NCI-H510A (cell line): ENCODE data around the gene SHPK.

Source experiments
- DNase-seq: peaks from one replicate; lab custom pipeline; 2025; lab: John Stamatoyannopoulos, UW

Gene SHPK, protein sequence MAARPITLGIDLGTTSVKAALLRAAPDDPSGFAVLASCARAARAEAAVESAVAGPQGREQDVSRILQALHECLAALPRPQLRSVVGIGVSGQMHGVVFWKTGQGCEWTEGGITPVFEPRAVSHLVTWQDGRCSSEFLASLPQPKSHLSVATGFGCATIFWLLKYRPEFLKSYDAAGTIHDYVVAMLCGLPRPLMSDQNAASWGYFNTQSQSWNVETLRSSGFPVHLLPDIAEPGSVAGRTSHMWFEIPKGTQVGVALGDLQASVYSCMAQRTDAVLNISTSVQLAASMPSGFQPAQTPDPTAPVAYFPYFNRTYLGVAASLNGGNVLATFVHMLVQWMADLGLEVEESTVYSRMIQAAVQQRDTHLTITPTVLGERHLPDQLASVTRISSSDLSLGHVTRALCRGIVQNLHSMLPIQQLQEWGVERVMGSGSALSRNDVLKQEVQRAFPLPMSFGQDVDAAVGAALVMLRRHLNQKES

DNA sequence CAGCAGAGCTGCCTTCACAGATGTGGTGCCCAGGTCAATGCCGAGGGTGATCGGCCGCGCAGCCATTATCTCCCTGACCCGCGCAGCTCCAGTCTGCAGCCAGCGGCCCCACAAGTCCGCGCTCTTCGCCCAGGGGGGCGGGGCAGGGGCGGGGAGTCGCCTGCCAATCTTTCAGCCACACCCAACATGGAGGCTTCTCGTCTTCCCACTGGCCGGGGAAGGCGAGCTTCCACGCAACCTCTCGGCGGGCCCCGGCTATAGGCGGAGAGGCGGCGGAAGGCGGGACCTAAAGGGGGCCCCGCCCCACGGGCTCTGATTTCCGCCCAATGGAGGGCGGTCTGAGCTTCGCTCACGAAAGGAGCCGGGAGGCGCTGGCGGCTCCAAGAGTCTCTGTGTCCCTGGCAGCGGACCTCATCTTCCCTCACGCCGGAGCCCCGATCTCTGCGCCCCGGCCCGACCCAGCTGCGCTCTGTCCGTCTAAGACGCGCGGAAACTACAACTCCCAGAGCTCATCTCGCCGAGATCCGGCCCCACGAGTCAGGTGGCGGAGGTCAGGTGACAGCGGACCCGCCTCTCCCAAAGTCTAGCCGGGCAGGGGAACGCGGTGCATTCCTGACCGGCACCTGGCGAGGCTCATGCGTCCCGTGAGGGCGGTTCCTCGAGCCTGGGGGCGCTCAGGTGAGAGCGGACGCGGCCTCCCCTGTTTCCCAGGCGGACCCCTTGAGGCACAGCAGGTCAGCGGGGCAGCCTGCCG lies at the start of gene SHPK, which contains the start of gene CTNS:
Gene SHPK (minus strand): TSS at position 97 of the 754 bp plus-strand sequence. CDS start 31 bp downstream, at position 66.
Gene CTNS (plus strand): TSS at position 607 of the 754 bp plus-strand sequence. CDS start 3,447 bp downstream, outside the sequence.
- peak; percentile 75 for DNase-seq

DNA sequence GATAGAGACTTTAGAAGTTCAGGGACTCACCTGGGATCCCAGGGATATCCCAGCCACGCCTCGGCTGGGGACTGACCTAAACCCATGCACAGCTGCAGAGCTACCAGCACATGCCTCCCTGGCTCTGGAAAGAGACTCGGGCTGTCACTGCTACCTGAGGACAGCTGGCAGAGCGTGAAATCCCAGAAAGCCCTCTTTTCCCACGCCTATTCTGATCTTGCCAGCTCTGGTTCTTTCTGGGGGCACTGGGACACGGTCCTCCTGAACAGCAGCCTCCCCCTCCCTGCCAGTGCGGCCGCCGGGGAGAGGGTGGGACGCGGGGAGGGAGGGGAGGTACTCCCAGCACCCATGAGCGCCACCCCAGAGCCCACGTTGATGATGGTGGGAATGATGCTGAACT lies 49.1 kb upstream of the SHPK start:
- DNase-seq, result no peak

DNA sequence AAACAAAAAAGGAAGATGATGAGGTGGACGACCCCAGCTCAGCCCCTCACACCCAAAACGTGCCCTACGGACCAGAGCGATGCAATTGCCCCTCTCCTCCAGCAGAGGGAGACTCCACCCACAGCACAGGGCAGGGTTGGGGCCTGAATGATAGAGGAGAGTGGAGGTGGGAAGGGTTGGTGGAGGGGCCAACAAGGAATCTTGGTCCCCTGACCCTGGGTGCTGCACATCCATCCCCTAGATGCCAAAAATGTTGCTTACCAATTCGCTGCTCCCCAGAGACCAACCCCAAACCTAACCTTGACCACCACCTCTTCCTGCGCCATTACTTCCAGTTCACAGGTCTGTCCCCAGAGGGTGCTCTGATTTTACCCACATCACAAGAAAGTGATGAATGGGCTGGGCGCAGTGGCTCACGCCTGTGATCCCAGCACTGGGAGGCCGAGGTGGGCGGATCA lies 47.0 kb upstream of the SHPK start:
- DNase-seq, result no peak

DNA sequence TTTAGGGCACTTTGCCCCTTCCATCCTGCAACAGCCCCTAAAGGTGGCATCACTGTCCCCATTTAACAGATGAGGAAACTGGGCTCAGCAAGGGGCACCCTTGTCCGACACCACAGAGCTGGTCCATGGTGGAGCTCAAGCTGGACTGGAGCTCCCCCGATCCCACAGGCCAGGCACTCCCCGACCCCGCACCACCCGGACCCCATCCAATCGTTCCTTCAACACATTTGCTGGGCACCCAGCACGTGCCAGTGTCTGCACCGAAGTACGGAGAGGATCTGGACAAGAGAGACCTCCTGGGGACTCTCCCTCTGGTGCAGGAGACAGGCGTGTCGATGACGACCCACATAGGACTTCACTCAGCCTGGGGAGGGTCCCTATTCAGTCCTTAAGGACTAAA lies 46.0 kb upstream of the SHPK start:
- DNase-seq, result no peak

DNA sequence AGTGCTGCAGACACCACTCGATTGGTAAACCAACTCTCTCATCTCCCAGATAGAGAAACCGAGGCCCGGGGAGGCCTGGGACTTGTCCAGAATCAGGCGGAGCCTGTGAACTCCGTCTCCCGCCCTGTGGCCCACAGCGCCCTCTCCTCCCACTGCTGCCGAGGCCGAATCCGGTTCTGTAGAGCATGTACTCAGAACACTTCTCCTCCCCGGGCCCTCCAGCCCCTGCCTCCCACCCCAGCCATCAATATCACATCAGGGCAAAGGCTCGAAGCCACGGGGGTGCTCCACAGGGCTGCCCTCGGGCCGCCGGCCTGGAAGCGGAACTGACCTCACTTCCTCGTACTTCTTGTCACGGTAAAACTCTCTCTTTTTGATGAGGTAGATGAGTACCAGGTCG lies 45.5 kb upstream of the SHPK start:
- no peak for DNase-seq

DNA sequence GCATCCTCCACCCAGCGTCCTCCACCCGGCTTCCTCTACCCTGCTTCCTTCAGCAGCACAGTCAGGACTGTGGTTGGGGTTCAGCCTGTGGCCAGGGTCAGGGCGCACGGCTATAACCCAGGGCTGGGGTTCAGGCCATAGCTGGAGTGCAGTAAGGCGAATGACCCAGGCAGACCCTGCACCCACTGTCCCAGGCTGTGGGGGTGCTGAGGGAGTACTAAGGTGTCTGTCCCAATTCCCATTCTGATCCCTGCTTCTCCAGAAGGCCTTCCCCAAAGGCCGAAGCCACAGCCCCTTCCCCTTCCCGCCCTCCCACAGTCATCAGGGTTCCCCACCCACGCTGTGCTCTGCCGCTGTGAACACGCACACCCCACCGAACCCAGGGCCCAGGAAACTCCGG lies 45.0 kb upstream of the SHPK start:
- DNase-seq, result no peak

DNA sequence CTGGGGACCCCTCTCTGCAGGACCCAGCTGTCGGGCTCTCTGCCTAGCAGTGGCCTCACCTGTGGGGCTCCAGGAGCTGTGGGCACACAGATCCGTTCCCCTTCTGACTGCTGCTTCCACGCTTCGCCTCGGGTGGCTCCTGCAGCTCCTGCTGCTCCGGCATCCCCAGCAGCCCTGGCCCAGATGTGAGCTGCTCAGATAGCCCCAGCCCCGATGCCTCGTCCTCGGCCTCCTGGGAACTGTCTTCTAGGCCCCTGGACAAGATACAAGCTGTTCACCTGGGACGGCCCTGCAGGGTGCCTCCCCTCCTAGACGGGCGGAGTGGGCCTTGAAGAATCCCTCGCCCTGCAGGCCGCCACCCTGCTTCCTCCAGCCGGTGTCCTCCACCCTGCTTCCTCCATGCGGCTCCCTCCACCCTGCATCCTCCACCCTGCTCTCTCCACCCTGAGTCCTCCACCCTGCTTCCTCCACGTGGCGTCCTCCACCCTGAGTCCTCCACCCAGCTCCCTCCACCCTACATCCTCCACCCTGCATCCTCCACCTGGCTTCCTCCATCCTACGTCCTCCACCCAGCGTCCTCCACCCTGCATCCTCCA lies 43.6 kb upstream of the SHPK start:
- no peak for DNase-seq

DNA sequence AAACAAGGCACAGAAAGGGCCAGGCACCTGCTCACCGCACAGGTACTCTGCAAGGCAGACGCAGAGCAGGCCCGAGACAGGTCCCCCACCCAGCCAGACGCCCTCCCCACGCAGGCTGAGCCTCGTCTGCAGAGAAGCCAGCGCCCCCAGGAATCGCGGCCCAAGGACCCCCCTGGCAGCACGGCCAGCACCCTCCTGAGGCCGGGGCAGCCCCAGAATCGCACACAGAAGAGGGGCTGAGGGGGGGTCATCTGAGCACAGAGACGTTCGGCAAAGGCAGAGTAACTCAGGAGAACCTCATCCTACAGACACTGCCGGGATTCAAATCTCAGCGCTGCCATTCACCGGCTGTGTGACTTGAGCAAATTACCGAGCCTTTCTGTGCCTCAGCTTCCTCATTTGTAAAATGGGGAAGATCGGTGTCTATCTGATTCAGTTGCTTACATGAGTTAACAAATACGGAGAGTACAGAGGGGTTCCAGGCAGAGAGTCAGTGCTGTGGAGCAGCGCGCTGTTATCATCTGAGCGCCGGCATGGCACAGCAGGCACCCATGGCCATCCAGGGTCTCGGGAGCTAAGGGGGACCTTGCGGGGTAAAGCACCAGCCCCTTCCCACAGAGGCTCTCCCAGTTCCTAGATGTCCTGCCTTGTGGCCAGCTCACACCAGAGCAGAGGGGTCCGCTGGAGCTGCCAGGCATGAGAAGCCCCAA lies 42.9 kb upstream of the SHPK start:
- no peak for DNase-seq

DNA sequence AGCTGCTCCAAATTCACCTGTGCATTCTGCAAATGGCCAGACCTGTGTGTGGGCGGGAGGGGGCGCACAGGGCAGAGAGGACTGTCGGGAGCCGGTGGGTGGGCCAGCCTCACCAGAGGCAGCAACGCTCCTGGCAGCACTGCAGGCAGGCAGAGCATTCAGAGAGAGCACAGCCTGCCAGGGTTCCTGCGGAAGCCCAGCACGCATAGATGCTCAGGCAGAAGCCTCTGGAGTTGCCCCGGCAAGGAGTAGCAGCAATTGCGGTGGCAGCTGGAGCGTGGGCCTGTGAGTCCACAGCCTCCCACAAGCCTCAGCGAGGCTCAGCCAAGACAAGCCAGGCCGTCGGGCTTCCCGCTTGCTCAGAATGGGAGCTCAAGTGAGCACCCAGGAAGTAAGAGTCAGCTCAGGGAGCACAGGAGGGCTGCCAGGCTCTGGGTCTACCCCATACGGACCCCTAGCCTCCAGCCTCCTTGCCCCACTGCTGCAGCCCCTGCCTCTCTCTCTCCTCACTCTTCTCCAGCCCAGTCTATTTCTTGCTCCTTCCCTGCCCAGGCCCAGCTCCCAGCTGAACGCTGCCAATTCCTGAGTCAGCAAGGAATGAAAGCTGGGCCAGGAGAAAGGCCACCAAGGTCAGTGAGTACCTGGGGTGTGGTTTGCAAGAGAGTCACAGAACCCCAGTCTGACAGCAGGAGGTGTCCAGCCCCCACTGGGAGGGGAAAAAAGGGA lies 42.2 kb upstream of the SHPK start:
- DNase-seq, result no peak

DNA sequence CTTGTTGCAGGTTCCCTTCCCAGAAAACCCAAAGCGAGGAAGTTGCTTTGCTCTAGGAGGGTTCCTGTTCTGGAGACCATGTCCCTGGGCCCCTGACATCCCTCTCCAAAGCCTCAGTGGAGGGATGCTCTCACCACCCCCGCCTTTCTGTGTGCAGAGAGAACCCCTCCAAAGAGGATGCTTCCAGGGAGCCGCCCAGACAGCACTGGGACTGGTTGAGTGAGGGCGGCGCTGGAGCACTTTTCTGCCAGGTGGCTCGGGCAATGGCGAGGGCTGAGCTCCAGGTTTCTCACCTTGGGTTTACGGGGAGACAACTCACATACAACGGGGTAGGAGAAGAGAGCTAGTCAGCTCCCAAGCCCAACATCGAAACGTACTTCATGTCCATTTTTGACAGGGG lies 39.8 kb upstream of the SHPK start:
- no peak for DNase-seq

DNA sequence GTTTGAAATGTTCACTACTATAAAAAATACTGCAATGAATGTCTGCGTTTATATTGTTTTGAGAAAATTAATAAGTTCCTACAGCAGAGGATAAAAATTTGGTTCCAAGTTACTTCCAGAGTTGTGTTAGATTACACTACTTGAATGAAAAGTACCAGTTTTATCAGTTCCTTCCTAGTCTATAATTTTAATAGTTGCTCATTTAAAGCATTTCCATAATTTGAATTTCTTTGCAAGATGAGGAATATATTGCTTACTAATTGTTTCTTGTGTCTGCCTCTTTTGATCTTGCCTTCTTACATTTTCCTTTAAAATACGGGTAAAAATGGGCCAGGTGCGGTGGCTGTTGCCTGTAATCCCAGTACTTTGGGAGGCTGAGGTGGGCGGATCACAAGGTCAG lies 36.5 kb upstream of the SHPK start:
- no peak for DNase-seq

DNA sequence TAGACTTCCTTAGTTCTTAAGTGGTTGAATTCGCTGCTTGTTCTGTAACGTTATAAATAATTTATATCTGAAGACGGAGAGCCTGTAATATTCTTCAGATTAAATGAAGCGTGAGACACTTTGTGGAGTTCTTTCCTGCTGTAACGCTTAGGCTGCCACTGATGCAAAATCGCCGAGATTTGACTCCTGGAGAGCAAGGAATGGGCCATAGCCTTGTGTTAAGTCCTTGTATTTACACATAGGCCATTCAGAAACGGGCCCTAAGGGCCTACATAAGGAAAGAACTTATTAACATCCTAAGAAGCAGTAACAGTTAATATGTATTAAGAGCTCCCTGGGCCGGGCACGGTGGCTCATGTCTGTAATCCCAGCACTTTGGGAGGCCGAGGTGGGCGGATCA lies 33.5 kb upstream of the SHPK start:
- DNase-seq, result no peak

DNA sequence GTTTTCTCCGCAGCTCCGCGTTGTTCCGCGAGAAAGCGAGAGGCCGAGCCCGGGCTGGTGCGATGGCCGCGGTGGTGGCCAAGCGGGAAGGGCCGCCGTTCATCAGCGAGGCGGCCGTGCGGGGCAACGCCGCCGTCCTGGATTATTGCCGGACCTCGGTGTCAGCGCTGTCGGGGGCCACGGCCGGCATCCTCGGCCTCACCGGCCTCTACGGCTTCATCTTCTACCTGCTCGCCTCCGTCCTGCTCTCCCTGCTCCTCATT lies 33.0 kb upstream of the SHPK start:
- no peak for DNase-seq

DNA sequence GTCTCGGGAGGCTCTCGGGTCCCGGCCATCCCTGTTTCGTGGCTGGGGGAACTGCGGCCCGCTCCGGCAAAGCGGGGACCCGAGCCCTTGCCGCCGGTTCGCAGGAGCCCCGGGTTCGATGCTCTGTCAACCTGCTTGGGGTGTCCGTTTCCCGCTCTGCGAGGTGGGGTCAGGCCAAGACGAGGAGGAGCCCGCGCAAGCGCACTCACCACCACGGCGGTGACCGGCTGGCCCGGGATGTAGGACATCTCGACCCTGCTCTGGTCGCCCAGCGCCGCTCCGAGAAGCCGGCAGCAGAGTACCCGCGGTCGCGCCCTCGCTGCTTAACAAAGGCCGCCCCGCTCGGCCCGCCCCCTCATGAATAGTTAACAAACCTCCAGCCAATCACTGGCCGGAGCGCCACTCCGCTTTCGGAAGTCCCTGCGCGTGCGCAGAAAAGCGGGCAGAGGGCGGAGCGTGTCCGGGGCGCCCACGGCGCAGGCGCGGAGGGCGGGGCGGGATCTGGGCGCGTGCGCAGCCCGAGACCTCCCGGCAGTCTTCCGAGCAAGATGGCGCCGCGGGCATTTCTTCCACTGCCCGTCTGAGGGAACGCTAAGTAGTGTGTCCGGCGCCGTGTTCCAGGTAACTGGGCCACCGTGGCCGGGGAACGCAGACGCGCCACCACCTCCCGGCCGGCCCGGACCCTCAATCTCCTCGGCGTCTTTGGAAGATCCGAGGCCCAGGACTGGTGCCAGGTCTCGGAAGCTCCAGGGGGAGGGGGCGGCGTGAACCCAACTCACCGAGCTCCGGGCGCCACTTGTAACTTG lies 32.4 kb upstream of the SHPK start, which contains the start of the genes EMC6 and TAX1BP3:
Gene EMC6 (plus strand): TSS at position 534 of the 806 bp plus-strand sequence. CDS start 335 bp downstream, outside the sequence.
Gene TAX1BP3 (minus strand): TSS at position 300 of the 806 bp plus-strand sequence. CDS start 52 bp downstream, at position 248.
- DNase-seq, result peak; percentile 83

DNA sequence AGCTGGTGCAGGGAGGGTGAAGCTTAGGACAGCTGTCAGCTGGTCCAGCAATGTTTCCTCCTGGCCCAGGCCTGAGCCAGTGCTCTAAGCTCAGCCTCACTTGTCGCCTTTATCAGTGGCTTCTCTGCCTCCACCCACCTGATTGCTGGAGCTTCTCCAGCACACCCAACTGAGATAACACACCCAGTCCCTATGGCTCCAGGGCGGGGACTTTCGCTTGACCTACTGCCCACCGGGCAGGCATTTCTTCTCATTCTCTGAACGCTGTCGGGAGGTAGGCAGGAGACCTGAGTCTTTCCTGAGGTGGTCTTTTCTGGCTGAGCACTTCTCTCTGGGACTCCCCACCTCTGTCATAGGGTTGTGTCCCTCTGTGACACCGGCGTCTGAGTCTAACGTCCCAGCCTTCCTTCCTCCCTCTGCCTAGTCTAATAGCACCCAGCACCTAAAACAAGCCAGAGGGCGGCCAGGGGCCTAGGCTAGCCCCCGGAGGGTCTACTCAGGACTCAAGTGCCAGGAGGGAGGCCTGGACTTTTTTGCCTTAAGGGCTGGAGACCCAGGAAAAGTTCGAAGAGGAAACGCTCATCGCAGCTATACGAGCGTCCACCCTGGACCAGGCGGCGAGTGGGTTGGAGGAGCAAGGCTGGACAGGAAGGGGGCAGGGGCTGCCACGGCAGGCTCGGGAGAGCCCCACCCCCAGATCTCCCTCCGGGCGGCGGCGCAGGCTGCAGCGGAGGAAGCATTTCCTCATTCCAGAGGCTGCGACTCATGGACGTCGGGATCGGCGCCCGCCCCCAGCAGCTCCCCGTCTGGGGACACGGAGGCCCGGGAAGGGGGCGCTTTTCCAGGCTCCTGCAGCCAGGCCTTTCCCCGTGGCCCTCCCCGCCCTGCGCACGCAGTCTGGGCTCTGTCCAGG lies 31.6 kb upstream of the SHPK start:
- DNase-seq, result peak; percentile 26

DNA sequence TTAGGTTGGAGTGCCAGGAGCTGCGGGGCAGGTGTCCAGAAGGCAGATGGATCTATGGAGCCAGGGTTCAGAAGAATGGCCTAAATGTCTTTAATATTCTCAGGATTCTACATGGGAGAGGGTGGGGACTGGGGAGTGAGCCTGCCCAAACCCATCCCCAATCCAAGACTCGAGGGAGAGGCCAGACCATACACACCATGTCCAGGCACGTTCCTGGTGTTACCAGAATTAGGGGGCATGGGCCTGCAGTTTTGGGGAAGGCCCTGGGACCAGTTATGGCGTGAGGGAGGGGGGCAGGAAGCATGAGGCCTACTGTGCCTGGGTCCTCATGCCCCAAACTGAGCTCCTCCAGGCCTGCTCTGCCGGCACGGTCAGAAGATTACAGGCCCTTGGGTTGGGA lies 30.5 kb upstream of the SHPK start:
- DNase-seq, result no peak

DNA sequence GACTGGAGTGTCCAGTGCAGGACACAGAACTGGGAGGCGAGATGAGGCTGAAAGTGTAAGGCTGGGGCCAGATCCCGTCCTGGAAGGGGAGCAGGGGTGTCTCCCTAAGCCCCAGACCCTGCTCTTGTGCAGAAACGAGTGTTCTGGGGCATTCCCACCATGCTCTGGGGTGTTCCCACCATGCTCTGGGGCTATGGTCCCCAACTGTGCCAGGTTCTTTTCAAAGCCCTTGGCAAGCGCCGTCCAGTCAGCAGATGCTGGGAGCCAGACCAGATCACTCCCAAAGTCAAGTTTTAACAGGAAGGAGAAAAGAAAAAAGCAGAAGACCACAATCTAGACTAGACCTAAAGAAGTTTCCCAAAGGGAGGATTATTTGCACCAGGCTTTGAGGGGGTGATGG lies 29.8 kb upstream of the SHPK start:
- DNase-seq, result no peak

DNA sequence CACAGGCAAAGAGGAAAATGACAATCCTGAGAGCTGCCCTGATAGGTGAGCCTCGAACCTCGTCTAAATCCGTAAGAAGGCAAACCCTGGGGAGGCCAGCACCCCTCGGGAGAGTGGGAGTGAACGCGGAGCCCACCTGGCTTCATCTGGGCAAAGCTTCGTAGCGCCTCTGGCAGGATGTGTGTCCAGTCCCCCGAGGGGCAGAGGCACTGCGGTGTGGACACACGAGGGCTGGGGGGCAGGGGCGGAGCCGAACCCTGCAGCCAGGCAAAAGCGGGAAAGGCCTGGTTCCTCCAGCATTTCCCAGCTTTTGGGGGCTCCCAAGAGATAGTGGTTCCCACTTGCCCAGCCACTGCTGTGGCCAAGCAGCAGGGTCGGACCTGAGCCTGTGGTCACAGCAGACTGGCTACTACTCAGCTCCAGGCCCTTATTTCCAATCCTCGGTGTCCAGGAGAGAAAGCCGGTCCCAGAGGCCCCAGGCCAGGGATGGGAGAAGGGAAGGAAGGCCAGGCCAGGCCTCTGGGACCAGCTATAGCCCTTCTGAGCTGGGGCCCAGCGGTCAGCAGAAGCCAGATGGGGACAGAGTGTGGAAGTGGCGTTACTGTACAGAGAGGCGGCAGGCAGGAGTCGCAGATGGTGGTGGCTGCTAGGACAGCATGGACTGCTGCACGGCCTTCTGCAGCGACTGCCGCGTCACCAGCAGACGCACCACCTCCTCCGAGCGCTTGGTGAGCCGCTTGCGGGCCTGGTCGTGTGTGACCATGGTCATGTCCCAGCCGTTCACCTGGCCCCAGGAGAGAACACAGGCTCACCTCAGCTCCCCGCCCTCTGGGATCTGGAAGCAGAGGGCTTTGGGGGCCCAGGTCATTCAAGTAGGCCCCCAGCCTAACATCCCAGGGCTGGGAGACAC lies 27.3 kb upstream of the SHPK start:
- DNase-seq, result no peak
